22Rv1 (cell line): Measurements from ENCODE around the gene PLB1.

Experiments
- CTCF ChIP-seq: fragments of 450-650 bp; IDR thresholded peaks from 2 replicates; pipeline ENCODE4 v1.5.1; 2017; ENCODE audit warnings: mild to moderate bottlenecking
- ZFX ChIP-seq: fragments of 450-650 bp; IDR thresholded peaks from 2 replicates; pipeline ENCODE4 v1.6.1; 2017; ENCODE audit warnings: antibody characterized with exemption, borderline replicate concordance

- TF ChIP-seq CTCF (no peak), ZFX (no peak)
These were observed 163.3 kb downstream of the PLB1 start for GRCh38 chr2:28659127-28659526.
